ENCODE data around the gene RBBP7.

GRCh38 chrX:16876696-16877095, 6.5 kb upstream of the RBBP7 start:
- TF ChIP-seq CTCF (IDR thresholded peaks at IDR 0.05) (no peak), POLR2A (IDR thresholded peaks at IDR 0.05) (no peak)

Data from thyroid gland (tissue), 4 donors.